NCI-H2107 treated with DMSO at 0.1 percent for 48 hours (cell line): ENCODE results near the gene MB21D2.

Experiments
- DNase-seq: peaks from one replicate; lab custom pipeline; 2025; ENCODE audit not compliant: unreplicated experiment; lab: John Stamatoyannopoulos, UW

The MB21D2 gene

DNA sequence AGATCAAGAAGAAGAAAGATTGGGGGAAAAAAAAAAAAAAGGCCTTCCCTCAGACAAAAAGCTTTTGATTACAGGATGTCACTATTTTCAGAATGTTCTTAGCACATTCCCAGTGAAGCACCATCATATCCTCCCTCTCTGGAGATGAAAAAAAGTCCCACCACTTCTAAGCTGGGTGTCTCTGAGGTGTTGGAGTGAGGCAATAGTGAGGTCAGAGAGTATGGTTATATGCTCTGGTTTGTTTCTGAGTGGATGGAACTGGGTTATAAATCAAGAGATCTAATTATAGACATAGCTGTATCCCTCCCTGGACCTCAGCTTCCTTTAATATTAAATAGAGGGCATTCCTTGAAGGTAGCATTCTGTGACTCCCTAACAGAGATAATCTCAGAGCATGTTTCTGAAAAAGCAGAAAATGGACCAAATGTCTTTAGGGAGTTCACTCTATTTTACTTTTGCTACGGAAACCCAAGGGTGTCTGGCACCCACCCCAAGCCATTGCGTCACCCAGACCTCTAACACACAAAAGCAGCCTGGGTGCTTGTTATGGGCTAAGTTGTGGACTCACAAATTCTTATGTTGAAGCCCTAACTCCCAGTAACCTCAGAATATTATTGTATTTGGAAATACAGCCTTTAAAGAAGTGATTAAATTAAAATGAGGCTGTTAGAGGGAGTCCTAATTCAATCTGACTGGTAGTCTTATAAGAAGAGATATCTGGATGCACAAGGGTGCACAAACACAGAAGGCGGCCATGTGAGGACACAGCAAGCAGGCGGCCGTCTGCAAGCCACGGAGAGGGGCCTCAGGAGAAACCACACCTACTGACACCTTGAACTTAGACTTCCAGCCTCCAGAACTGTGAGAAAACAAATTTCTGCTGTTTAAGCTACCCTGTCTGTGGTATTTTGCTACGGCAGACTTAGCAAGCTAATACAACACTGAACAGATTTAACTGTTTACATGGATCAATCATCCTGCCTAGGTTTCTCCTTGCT is 81.5 kb downstream of the MB21D2 start:
- no peak for DNase-seq

DNA sequence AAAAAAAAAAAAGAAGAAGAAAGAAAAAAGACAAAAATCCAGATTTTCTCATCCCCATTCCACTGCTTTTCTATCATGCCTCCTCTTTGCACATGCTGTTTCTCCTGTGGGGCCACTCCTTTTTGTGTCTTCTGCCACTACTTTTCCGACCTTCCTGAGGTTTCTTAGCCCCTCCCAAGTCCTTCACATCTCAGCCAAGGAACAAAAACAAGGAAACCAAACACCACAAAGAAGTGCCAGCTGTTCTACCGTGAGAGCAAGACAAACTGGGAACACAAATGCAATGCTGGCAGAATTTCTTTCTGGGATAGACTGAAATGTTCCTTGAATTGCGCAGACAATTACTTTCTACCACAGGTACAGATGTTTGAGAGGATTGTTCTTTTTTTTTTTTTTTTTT is 83.2 kb downstream of the MB21D2 start:
- peak; percentile 41 for DNase-seq

DNA sequence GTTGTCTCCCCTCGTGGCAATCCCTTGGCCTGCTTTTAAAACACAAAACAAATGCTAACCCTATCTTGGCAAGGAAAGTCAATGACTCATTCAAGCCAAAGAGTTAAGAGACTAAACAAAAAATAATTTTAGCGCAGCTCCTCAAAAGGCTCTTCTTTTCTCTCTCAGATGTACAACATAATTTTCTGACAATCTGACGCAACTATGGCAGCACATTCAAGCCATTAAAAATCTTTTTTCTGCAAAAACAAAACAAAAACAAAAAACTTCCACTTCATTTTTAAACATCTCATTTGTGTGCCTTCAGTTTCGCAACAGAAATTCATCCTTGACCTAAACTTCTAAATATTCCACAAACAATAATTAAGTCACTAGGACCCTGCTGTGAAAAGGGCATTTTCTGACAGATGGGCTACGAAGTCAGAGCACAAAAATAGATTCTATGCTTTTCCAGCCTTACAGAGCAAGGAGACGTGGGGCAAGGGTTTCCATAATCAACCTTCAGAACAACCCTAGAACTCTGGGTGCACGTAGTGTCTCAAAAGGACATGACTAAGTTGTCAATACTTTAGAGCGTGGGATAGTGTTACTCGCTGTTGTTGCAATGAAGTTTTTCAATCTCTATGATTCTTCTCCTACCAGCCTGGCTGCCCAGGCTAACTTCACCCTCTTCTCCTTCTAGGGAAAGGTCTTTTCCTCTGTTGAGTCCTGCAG is 84.3 kb downstream of the MB21D2 start:
- no peak for DNase-seq

DNA sequence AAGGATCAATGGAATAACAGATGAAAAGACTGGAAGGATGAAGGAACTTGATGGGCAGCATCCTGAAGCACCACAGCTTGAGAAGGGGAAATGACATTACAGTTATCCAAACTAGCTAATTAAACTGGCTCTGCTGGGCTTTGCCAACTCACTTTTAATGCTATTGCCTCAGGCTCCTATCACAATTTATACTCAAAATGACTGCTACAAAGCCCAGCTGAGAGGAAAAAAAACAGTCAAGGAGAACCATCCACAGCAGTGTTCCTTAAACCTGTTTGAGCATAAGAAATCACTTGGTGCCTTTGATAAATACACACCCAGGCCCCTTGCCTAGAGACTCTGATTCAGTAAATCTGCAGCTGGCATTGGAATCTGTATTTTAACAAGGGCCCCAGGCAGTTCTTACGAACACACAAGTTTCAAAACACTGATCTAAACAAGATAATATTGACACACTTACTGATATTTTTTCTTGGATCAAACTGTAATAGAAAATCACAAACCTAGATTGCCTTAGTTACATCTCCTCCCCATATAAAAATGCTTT is 85.8 kb downstream of the MB21D2 start:
- no peak for DNase-seq

DNA sequence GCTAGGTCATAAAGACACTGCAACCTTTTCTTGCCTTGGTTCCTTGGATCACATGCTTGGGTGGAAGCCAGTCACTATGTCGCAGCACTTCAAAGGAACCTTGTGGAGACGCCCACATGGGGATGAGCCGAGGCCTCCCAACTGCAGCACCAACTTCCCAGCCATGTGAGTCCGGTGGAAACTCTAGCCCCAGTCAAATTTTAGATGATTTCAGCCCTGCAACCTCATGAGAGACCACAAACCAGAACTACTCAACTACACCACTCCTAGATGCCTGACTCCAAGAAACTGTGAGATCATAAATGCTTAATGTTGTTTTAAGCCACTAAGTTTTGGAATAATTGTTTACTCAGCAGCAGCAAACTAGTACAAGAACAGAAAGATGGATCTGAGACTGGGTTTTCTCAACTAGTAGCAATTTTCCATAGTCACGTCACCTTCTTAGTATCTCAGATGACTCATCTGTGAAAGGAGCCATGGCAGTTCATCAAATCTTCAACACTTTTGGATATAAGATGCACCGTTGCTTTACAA is 86.5 kb downstream of the MB21D2 start:
- no peak for DNase-seq

DNA sequence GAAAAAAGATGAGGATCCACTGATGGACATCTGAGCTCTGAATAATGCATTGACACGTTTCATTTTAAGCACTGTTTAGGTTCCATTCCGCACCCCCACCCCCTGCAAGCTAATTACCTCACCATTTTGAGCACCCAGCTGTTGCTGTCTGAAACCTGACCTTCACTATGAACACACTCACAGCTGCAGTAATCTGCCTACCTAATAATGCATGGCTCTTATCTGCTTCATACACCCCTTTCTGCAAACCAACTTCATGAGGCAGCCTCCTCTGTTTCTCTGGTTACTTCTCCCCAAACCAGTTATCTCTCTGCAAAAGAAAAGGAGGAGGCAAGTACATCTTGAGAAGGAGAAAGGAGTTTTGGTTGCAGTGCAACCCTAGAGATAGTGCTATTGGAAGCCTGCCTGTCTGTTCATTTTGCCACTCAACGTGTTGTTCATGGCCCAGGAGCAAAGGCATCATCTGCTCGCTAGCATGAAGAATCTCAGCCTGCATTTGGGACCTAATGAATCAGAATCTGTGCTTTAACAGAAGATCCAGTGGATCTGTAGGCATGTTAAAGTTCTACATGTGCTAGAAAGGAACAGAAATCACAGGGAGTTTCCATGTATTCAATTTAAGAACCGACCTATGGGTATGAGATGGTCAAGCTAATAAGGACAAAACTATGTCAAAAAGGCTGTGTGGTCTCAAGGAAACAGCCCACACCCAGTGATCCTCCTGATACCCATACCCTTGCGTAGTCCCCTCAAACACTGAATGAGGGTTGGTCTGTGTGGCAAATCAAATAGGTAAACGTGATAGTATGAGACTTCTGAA is 87.2 kb downstream of the MB21D2 start:
- peak; percentile 61 for DNase-seq

DNA sequence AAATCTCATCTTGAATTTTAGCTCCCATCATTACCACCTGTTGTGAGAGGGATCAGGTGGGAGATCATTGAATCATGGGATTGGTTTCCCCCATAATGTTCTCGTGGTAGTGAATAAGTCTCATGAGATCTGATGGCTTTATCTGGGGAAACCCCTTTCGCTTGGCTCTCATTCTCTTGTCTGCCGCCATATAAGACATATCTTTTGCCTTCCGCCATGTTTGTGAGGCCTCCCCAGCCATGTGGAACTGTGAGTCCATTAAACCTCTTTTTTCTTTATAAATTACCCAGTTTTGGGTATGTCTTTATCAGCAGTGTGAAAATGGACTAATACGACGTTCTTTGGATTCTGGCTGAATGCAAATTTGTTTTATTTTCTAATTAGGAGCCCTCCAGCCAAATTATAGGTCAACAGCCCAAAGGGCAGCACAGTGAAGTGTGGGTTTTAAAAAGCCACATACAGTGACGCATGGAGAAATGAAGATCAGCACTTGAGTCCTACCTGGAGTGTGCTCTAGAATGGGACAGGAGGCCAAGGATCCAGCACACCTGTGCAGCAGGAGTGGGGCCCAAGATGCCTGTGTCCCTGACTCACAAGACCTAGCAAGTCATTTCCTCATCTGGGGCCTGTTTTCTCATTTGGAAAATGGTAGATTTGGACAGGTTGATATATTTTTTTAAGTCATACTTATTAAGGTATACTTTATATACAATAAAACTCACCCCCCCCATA is 89.6 kb downstream of the MB21D2 start:
- DNase-seq: no peak

DNA sequence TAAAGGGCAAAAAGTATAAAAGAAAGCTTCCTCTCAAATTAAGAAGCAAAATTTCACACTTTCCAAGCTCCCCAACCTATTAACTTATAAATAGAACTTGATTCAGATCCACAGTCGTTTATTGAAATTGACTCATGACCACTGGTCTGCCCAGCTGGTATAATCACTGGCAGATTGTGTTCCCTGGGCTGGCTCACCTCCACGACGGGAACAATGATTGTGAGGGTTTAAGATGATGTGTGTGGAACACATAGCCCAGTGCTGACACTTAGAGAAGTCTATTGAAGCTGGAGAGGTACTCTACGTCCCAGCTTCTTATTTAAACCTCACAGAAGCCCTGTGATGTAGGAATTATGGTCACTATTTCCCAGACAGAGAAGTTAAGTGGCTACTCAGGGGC is 90.4 kb downstream of the MB21D2 start:
- no peak for DNase-seq

DNA sequence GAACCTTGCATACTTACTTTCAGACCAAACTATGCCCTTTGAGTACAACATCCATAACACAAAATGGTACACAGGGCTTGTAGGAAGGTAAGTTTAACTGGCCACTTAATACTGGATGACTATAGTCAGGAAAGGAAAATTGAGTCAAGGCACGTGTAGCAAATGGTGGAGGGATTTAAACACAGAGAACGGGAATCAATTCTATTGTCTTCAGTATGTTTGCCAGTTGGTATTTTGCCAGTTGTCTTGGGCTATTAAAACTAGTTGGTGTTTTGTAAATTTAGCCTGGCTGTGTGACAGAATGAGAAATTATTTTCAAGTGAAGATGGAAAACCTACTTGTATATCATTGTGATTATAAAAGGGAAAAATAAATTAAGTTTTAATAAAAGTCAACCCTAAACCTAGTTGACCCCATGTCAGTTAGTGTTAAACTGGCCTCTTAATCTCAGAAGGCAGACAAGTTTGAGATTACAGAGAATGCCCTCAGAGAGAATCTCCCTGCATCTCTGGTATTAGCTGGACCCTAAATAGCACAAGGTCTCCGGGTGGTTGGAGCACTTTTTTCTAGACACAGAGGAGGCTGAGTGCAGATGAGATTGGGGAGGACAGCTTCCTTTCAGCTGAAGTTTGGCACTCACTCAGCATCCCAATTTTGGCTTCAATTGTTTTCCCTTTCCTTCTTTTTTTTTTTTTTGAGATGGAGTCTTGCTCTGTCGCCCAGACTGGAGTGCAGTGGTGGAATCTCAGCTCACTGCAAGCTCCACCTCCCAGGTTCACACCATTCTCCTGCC is 91.2 kb downstream of the MB21D2 start:
- DNase-seq: no peak

DNA sequence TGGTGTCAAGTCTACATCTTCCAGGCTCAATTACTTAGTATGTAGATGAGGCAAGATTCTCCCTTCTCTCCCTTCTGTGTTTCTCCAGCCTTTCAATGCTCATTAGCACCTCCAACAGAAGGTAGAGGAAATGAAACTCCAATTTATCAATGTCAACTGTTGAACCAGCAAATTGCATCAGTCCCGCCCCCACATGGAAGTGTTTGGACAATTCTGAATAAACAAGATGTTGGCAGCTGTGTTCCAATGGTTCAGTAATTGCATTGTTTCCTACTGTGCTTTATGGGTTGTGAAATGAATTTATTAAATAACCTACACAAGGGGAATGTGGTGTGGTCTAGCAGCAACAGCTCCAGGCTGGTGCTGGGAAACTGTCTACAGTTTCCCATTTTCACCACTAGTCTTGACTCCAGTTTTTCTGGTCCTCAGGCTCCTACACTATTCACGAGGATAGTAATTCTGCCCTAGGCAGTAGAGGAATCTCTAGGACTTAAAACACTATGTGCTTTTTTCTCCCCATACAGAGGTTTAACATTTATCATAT is 91.9 kb downstream of the MB21D2 start:
- DNase-seq: peak; percentile 97

DNA sequence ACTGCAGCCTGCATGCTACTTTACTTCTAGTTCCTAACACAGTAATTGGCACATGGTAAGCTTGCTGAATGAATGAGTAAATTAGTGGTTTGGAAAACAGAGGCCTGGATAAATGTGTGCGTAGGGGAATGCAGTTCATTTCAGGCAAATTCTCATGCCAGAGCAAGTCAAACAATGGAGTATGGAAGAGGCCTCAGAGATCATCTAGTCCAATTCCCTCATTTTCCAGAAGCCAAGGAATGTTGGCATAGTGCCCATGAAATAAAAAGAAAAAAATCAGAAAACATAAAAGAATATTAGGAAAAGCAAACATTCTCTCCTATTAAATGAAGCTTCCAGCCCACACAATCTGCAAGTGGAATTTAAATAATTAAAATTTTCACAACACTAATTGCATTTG is 92.4 kb downstream of the MB21D2 start:
- no peak for DNase-seq

DNA sequence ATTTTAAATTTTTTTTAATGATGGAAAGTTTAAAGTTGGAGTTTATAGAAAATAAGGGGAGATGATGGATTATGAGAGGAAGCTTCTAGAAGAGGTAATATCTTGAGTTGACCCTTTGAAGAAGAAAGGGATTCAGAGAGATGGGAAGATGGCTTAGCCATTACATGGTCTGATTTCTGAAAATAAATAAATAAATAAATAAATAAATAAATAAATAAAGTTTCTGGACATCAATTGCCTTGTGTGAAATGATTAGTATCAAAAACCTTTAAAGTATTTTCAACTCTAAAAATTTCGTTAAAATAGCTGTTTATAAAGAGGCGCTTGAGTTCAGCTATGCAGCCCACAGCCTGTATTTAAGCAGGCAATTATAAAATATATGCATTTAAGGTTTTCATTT is 93.3 kb downstream of the MB21D2 start:
- DNase-seq: no peak

DNA sequence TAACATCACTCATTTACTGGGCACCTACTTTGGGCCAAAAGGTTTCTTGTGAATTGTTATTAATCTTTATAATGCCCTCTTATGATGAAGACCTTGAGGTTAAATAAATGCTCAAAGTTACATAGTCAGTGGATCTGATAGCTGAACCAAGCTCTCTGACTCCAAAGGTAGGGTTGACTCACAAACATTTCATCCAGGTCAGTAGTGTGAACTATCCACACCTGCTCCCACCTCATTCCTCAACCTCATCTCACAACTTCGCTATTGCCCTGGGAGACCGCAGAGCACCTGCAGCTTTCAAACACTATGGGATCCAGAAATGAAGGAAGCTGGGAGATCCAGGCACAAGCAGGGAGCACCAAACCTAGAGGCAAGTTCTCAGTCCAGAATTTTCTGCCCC is 96.5 kb downstream of the MB21D2 start:
- DNase-seq: no peak

DNA sequence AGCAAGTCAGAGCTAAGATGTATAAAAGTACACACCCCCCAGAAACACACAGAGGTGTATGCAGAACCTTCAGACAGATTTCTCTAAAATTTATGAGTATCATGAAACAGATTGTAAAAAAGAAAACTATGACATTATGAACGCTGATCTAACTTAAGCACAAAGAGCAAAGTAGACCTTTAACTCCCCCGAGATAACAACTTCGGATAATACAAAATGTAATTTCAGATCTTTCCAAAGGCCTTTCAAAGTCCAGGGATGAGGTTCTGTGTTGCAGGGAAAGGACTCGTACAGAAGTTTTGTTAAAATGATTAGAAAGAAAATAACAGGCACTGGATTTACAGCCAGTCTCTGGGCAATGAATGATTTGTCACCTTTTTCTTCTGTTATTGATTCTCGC is 97.5 kb downstream of the MB21D2 start:
- DNase-seq: no peak

DNA sequence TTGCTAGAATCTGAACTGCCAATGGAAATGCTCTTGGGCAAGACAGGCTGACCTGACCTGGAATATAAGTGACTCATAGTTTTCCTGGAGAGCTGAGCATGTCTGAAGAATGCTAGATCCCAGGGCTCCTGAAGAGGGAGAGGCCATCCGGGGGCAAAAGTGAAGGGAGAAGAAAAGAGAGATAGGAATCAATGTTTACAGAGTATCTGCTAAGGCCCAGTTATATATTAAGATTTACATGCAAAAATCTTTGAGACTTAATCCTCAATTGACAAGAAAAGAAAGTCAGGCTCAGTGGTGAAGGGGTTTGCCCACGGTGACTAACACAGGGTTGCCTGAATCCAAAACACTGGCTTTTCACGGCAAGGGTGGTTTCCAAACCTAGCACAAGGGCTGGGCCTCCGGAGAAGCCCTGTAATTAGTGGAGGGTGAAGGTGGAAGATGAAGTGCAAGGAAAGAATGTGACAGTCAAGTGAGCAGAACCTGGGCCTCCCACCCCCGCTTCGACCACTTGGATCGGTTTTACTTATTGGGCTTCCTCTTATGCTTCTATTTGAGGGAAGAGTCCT is 98.6 kb downstream of the MB21D2 start:
- no peak for DNase-seq

DNA sequence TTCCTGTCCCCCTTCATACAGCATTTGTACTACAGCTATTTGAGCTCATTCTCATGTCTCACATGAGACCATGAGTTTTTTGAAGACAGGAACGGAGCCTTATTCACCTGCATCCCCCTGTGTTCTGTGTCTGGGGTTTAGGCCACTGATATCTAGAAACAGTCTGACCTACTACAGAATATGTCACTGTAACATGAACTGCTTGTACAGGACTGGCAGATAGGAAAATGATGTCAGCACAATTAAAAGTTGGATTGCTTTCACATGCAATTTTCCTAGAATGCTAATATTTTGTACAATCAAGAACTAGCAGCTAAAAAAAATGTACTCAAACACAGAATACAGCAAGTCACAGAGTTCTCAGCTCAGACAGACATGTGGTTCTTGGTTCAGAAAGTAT is 99.5 kb downstream of the MB21D2 start:
- peak; percentile 31 for DNase-seq

DNA sequence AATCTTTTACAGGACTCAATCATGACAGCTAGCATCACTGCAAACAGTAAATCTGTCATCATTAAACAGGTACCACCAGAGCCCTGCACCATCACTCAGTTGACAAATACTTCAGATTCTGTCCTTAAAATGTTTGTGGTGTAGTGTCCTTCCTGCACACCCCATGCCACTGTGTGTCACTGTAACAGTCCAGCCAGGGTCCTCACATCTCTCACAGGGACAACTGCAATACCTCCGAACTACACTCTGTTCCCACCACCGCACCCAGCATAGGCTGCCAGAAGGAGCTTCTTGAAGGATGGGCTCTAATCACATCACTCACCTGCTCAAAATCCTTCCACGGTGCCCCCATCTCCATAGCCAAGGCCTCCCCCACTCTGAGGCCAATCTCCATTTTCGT is 100.2 kb downstream of the MB21D2 start:
- DNase-seq: no peak

DNA sequence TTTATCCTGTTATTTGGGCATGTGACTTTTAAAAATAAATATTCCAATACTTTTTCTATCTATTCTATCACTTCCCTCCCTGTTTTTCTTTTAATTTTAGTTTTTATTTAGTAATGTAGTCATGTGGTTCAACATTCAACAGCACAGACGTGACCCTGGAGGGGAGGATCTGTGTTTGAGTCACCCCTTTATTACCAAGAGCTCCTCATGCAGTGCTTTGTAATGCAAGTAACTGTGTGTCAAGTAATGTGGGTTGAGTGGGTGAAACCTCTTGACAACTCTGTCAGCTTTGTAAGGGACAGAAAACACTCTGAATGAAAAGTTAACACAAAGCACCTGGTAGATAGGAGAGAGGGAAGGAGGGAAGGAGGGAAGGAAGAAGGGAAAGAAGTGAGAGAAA is 100.6 kb downstream of the MB21D2 start:
- no peak for DNase-seq

DNA sequence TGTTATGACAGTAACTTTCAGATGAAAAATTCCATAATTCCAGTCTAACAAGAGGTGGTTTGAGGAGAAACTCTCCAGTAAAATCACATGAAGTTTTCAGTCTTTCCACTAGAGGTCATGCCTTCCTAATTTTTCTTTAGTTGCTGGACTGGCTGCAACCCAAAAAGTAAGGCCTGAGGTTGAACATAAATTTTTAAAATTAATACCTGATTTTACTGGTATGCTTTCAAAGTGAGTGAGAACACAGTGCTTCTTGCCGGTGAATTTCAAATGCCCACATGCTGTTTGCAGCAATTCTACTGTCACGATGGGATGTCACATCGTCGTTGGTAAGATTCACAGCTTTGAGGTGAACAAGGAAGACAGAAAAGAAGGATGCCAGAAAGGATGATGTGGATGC is 101.3 kb downstream of the MB21D2 start:
- peak; percentile 86 for DNase-seq
